NCI-H1417 treated with DMSO at 0.1 percent for 48 hours (cell line): ENCODE data around the gene SPATA13.

Experiments used
- DNase-seq: peaks from one replicate; lab custom pipeline; 2025; lab: John Stamatoyannopoulos, UW

Gene SPATA13

GRCh38 chr13:24167666-24168391, 7.3 kb downstream of the SPATA13 start:
- DNase-seq: no peak

GRCh38 chr13:24168392-24168750, 7.9 kb downstream of the SPATA13 start:
- no peak for DNase-seq

DNA sequence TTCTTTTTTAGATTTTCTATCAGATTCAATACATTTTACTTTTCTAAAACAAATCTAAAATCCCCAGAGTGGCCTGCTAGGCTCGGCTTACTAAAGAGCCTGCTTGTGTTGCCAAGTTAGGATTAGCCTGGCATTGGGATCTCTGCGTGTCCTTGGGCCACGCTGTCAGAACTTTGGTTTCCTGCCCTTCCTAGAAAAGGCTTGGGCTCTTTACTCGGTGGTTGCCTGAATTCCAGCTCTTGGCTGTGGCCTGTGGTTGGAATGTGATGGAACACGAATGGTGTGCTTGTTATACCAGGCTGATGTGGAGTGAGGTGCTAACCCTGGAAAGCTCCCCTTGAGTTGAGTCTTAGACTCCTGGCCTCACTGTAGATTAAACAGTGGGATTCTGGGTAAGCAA, 8.5 kb downstream of the SPATA13 start:
- no peak for DNase-seq

DNA sequence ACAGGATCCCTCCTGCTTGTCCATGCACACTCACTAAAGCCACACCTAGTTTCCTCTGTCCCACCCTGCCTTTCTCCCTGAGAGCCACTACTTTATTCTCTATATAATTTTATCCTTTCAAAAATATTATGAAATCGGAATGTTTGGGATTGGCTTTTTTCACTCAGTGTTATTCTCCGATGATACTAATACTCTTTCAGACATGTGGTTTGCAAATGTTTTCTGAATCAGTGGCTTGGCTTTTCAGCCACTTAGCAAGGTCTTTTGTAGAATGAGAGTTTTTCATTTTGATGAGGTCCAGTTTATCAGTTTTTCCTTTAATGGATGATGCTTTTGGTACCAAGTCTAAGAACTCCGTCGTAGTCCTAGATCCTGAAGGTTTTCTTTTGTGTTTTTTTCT, 11.6 kb downstream of the SPATA13 start:
- DNase-seq: no peak

DNA sequence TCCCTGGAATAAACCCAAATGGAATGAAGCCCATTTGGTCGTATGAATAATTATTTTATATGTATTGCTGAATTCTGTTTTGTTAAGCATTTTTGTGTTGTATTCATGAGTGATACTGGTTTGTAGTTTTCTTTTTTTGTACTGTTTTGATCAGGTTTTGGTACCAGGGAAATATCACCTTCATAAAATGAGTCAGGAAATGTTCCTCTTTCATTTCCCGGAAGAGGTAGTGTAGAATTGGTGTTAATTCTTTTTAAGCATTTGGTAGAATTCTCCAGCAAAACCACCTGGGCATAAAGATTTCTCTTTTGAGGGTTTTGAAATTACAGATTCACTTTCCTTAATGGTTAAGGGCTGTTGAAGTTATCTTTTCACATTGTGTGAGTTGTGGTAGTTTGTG, 13.3 kb downstream of the SPATA13 start:
- DNase-seq: no peak

DNA sequence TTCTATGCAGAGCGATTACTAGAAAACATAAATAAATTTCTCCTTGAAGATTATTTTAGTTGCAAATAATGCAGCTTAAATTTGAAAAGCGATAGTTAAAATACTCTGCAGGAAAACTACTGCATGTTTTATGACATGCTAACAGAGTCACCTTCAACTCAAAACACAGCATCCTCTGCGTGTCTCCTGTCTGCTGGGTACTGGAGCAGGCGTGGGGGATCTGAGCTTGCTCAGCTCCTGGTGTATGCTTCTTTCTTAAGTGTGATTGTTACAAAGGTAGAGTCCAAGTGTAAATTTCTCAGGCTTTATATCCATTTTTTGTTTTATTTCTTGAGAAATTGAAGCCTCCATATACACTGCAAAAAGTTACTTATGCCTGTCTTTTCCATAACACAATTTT, 15.3 kb downstream of the SPATA13 start:
- no peak for DNase-seq

DNA sequence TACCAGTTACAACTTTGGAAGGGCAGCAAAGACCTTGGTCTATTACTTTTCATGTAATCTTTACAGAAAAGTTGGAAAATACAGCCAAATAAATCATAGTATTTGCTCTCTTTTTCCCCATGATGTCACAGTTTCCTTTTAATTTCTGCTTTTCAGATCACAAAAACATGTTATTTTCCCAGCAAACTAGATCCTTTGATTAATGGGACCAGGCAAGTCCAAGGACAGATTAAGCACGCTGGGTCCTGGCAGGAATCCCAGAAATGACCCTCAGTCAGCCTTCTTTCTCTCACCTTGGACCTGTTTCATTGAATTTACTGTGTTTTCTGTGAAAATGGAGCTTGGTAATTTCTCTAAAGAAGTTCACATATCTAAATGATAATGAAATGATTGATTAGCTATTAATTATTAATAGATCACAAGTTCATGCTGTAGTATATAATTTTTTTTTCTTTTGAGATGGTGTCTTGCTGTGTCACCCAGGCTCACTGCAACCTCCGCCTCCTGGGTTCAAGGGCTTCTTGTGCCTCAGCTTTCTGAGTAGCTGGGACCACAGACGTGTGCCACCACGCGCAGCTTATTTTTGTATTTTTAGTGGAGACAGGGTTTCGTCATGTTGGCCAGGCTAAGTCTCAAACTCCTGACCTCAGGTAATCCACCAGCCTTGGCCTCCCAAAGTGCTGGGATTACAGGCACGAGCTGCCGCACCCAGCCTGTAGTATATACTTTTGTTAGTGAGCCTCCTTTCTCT, 16.0 kb downstream of the SPATA13 start:
- no peak for DNase-seq

DNA sequence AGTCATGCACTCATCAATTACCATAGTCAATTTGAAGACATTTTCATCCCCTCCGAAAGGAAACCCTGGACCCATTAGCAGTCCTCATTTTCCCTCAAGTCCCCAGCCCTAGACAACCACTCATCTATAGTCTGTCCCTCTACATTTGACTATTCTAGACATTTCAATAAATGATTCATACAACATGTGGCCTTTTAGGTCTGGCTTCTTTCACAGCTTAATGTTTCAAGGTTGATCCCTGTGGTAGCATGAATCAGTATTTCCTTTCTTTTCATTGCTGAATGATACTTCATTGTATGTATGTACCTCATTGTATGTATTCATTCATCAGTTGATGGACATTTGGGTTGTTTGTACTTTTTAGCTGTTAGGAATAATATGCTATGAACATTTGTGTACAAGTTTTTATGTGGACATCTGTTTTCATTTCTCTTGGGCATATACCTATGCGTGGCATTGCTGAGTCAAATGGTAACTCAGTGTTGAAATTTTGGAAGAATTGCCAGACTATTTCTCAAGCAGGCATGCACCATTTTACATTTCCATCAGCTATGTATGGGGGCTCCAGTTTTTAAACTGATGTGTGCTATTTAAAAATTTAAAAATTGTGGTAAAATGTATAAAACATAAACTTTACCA, 18.4 kb downstream of the SPATA13 start:
- DNase-seq: no peak

DNA sequence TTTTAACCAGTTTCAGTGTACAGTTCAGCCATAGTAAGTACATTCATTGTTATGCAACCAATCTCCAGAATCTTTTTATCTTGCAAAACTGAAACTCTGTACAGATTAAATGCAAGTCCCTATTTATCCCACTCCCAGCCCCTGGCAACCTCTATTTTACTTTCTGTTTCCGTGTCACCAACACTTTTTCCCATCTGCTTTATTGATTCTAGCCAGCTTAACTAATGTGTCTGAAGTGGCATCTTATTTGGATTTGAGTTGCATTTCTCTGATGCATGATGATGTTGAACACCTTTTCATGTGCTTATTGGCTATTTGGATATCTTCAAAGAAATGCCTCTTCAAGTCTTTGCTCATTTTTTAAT, 18.9 kb downstream of the SPATA13 start:
- DNase-seq: no peak

DNA sequence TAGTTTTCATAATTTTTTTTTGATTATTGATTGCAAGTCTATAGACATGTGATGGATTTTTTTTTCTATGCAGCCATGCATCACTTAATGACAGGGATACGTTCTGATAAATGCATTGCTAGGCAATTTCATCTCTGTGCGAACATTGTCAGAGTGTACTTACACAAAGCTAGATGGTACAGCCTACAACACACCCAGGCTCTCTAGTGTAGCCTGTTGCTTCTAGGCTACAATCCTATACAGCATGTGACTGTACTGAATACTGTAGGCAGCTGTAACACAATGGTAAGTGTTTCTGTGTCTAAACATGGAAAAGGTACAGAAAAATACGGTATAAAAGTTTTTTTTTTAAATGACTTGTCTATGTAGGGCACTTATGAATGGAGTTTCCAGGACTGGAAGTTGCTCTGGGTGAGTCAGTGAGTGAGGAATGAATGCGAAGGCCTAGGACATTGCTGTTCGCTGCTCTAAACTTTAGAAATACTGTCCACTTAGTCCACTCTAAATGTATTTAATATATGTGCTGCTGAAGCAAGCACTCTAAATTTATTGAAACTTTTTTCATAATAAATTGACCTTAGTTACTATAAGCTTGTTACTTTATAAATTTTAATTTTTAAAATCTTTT, 20.3 kb downstream of the SPATA13 start:
- no peak for DNase-seq

DNA sequence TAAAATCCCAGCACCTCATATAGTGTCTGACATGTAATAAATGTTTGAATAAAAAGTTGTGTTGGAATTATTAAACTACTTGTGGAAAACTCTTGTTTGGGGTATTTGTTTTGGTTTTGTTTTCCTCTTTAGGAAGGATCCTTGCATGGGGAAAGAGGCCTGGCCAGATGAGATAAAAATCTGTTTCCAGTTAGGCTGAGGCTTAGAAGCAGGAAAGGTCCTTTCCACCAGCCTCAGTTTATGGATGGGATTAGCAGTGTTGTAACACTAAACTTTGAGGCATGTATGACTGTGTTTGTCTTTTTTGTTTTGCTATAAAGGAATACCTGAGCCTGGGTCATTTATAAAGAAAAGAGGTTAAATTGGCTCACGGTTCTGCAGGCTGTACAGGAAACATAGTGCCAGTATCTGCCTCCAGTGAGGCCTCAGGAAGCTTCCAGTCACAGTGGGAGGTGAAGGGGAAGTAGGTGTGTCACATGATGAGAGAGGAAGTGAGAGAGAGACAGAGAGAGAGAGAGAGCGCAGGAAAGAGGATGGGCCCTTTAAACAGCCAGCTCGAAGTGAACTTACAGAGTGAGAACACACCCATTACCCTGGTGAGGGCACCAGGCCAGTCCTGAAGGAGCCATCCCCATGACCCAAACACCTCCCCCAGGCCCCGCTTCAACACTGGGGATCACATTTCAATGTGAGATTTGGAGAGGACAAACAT, 21.6 kb downstream of the SPATA13 start:
- no peak for DNase-seq

GRCh38 chr13:24182703-24183081, 22.2 kb downstream of the SPATA13 start:
- no peak for DNase-seq

DNA sequence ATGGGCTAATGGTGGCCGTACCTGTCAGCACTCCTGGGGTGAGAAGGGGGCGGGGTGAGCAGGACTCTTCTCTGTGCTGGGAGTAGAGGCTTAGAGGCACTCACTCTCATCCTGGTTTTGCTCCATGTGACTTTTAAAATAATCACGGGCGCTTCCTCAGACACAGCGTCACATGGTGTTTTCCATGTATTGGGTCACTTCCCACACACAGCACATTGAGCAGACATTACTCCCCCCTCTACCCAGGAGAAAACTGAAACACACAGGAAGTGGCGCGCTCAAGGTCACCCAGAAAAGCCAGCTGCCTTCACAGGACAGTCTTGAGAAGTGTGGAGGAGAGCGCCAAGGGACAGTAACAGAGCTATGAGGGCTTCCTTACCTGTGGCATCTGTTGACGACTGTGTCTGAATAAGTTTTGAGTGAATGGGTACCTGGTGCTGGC, 23.2 kb downstream of the SPATA13 start:
- DNase-seq: no peak

DNA sequence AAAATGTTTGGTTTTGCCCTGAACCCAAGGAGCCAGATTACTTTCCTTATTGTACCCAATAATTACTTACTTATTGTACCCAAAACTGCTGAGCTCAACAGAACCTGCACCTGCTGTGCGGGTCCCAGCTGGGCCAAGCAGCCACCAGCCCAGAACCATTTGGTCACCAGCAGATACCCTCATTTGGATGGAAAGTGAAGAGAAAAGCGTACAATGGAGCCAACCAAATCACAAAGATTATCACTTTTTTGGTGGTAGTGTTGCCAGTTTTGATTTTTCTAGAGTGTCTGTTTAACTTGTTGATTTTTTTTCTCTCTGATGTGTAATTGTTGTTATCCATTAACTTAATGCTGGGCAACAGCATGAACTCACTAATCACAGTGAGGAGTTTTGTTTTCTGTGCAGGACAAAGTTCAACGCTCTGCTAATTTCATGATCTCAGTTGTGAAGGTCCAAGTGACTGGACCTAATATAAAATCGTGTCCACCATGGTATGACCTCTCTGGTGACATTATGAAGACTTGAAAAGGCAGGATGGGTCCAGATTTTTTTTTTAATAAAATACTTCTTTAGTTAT, 23.8 kb downstream of the SPATA13 start:
- no peak for DNase-seq

- DNase-seq: no peak
Measured at GRCh38 chr13:24184882-24185281, 24.4 kb downstream of the SPATA13 start.

DNA sequence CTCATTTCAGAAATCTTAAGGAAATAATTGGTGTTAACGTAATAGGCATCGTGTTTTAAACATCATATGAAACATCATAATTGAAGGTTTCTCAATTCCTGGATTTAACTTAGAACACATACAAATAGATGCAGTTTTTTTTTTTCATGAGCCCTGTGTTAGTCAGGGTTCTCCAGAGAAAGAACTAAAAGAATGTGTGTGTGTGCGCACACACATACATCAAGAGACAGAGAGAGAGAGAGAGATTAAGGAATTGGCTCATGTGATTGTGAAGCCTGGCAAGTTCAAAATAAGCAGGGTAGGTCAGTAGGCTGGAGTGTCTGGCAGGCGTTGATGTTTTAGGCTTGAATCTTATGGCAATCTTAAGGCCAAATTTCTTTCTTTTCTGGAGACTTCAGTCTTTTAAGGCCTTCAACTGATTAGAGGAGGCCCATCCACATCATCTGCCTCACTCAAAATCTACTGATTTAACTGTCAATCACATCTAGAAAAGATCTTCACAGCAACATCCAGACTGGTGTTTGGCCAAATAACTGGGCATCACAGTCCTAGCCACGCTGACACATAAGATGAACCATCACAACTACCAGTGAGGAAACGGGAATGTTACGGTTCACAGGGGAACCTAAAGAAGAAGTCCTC, 25.2 kb downstream of the SPATA13 start:
- no peak for DNase-seq

- DNase-seq: no peak
Measured at GRCh38 chr13:24187185-24187584, 26.7 kb downstream of the SPATA13 start.

- no peak for DNase-seq
Measured at GRCh38 chr13:24192057-24192810, 31.7 kb downstream of the SPATA13 start.

DNA sequence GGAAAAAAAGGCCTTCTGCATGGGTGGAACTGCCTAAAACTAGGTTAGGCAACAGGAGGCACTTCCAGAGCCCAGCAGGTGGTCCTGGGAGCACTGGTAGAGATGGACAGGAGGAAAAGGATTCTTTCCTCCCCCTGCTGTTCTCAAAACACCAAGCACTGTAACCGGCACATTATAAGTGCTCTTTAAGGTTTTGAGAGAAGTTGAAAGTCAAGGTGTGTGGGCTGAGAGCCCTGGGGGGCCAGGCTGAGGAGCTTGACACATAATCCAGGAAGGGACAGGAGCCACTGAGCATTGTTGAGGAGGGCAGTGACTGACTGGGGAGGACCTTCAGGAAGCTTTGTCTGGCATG, 32.3 kb downstream of the SPATA13 start:
- no peak for DNase-seq

DNA sequence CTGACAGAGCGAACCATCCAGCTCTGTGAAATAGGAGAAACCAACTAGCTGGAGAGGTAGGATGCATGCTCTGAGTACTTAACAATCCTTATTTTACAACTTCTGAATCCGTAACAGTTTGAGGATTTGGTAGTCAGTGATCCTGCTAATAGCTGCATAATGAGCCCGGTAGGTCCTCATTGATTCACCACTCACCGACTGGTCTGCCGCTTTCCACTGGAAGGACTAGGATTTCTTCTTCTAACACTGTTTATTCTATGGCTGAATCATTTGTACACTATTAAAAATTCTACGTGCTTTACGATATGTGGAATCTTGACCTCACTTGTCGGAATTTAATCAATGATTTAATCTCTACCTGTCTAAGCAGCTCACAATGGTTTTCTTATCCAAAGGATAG, 33.9 kb downstream of the SPATA13 start:
- DNase-seq: no peak

GRCh38 chr13:24195626-24196025, 35.1 kb downstream of the SPATA13 start:
- no peak for DNase-seq
